AG10803 (cell line): ENCODE results near the gene SYT12.
A peak's percentile ranks its signal among the peaks of the same experiment; 100 is the strongest.
"Not testable (repeated sequence)": the region's sequence is repeated elsewhere in the genome, so short reads cannot be mapped to it uniquely, and the experiment has no call there.

Experiments used
- DNase-seq: peaks from one replicate; pipeline ENCODE4 v3.0.0; 2010; ENCODE audit warnings: low read depth
- H3K4me3 ChIP-seq: 2 replicates; pipeline ENCODE4 v1.5.1; 2011; ENCODE audit warnings: mild to moderate bottlenecking, low read length, control low read depth
- CTCF ChIP-seq: conservative IDR thresholded peaks from 2 replicates; pipeline ENCODE4 v1.5.1; 2011; ENCODE audit warnings: mild to moderate bottlenecking, low read length, control low read depth, inconsistent platforms

The SYT12 gene

GRCh38 chr11:66987158-66987620 is 35.7 kb upstream of the SYT12 start:
- no peak for TF ChIP-seq CTCF
- H3K4me3 ChIP-seq, result no peak overlapping the region
- no peak for DNase-seq

- TF ChIP-seq CTCF, result no peak
- H3K4me3 ChIP-seq, result no peak overlapping the region
These were observed 34.9 kb upstream of the SYT12 start for GRCh38 chr11:66987924-66988637.

GRCh38 chr11:66988741-66989140 is 34.2 kb upstream of the SYT12 start:
- H3K4me3 ChIP-seq, DNase-seq: not testable (repeated sequence)

More at GRCh38 chr11:66987924-66988637, 34.9 kb upstream of the SYT12 start:
- DNase-seq, result no peak

GRCh38 chr11:66989360-66989759 is 33.6 kb upstream of the SYT12 start:
- not testable (repeated sequence) for DNase-seq

GRCh38 chr11:66992041-66992440 is 30.9 kb upstream of the SYT12 start:
- no peak overlapping the region for H3K4me3 ChIP-seq
- no peak for TF ChIP-seq CTCF
- DNase-seq, result no peak

More at GRCh38 chr11:66989360-66989759, 33.6 kb upstream of the SYT12 start:
- not testable (repeated sequence) for H3K4me3 ChIP-seq

- no peak overlapping the region for H3K4me3 ChIP-seq
- peak; percentile 74 for DNase-seq
- TF ChIP-seq CTCF, result no peak
These were observed 26.2 kb upstream of the SYT12 start for GRCh38 chr11:66996609-66997273.

- no peak for TF ChIP-seq CTCF
- DNase-seq, result no peak
- no peak overlapping the region for H3K4me3 ChIP-seq
These were observed 23.4 kb upstream of the SYT12 start for GRCh38 chr11:66999555-66999954.

- no peak for TF ChIP-seq CTCF
These were observed 21.6 kb upstream of the SYT12 start for GRCh38 chr11:67001332-67001731.

More at GRCh38 chr11:67001332-67001731, 21.6 kb upstream of the SYT12 start:
- no peak overlapping the region for H3K4me3 ChIP-seq
- no peak for DNase-seq
